ENCODE data around the gene ST6GALNAC4.

The ST6GALNAC4 gene

DNA sequence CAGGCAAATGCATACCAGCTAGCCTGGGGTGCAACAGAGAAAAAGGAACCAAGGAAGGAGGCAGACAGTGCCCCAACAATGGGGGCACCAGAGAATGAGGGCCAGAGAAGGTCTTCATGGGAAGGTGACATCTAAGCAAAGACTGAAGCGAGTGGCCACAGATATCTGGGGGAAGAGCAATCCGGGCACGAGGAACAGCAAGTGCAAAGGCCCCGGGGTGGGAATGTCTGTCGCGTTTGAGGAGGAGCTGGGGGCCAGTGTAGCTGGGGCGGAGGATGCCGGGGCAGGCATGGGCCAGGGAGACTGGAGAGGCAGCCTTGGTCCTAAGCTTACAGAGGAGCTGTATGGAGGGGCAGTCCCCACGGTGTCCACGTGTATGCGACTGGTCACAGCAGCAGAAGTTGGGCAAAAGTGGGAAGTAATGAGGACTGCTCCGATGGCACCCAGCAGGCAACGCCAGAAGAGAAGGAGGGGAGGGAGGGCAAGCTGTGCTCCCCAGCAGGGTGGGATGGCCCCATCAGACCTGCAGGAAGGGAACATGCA, 44.8 kb upstream of the ST6GALNAC4 start (continued):
- TF ChIP-seq, protein P1, sequence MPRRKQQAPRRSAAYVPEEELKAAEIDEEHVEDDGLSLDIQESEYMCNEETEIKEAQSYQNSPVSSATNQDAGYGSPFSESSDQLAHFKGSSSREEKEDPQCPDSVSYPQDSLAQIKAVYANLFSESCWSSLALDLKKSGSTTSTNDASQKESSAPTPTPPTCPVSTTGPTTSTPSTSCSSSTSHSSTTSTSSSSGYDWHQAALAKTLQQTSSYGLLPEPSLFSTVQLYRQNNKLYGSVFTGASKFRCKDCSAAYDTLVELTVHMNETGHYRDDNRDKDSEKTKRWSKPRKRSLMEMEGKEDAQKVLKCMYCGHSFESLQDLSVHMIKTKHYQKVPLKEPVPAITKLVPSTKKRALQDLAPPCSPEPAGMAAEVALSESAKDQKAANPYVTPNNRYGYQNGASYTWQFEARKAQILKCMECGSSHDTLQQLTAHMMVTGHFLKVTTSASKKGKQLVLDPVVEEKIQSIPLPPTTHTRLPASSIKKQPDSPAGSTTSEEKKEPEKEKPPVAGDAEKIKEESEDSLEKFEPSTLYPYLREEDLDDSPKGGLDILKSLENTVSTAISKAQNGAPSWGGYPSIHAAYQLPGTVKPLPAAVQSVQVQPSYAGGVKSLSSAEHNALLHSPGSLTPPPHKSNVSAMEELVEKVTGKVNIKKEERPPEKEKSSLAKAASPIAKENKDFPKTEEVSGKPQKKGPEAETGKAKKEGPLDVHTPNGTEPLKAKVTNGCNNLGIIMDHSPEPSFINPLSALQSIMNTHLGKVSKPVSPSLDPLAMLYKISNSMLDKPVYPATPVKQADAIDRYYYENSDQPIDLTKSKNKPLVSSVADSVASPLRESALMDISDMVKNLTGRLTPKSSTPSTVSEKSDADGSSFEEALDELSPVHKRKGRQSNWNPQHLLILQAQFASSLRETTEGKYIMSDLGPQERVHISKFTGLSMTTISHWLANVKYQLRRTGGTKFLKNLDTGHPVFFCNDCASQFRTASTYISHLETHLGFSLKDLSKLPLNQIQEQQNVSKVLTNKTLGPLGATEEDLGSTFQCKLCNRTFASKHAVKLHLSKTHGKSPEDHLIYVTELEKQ (tag by site-specific recombination; IDR thresholded peaks at IDR 0.05; ENCODE audit: borderline replicate concordance), result no peak
- TF ChIP-seq ZNF623 (tag by site-specific recombination; IDR thresholded peaks at IDR 0.05) (peak; percentile 97), ZIC2 (tag by site-specific recombination; IDR thresholded peaks at IDR 0.05) (peak; percentile 36; the same call in 1 of the 2 replicates)

DNA sequence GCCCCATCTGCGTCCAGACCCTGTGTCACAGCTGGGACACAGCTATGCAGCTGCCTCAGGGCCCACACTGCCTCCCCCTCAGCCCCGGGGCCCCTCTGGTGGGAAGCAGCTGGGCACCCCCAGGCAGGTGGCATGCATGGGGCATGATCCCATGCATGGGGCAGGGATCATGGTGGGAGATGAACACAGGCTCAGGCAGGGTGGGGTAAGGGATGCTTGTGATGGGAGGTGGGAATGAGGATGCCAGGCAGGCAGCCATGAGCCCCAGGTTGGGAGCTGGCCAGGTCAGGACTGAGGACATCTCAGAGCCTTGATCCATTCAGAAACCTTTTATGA, 44.3 kb upstream of the ST6GALNAC4 start:
- ChIA-PET CTCF (interaction anchor here (1.3 kb wide), 1 partner anchor 14 kb away, joined by 6 read pairs; no protein-coding TSS in a partner anchor), POLR2A (no interaction called here)
- H3K4me1 ChIP-seq (ENCODE audit: control insufficient read depth, insufficient read depth, low read length), result peaks cover 7% of the 10 kb centered on the region
- H3K36me3 ChIP-seq (ENCODE audit: control insufficient read depth in 2 of 2, insufficient read depth in 1 of 2, low read length in 2 of 2), result no peaks in the 10 kb centered on the region
- no peak overlapping the region for H3K27ac ChIP-seq (ENCODE audit: extremely low read depth, low read depth, low read length)
- TF ChIP-seq ZNF76 (tag by site-specific recombination; IDR thresholded peaks at IDR 0.05; ENCODE audit: borderline replicate concordance, low read depth) (no peak), ZNF341 (tag by site-specific recombination; IDR thresholded peaks at IDR 0.05; ENCODE audit: low read depth) (no peak), ZNF530 (tag by site-specific recombination; IDR thresholded peaks at IDR 0.05; ENCODE audit: low read depth) (no peak), SP2 (tag by site-specific recombination; IDR thresholded peaks at IDR 0.05) (no peak), ZNF138 (tag by site-specific recombination; IDR thresholded peaks at IDR 0.05; ENCODE audit: borderline replicate concordance) (no peak), HOXD13 (CRISPR knock-in tag; IDR thresholded peaks at IDR 0.05; ENCODE audit: borderline replicate concordance) (no peak), ZNF514 (tag by site-specific recombination; IDR thresholded peaks at IDR 0.05) (no peak), ZFHX2 (tag by site-specific recombination; conservative IDR thresholded peaks at IDR 0.05) (no peak), ZNF561 (tag by site-specific recombination; IDR thresholded peaks at IDR 0.05; ENCODE audit: borderline replicate concordance) (no peak), KLF1 (tag by site-specific recombination; IDR thresholded peaks at IDR 0.05) (no peak), ZNF140 (tag by site-specific recombination; IDR thresholded peaks at IDR 0.05) (no peak), ZNF426 (tag by site-specific recombination; IDR thresholded peaks at IDR 0.05) (no peak), ZNF266 (tag by site-specific recombination; IDR thresholded peaks at IDR 0.05; ENCODE audit: low read depth) (no peak), ZNF596 (tag by site-specific recombination; IDR thresholded peaks at IDR 0.05) (no peak)
- TF ChIP-seq, protein P2, sequence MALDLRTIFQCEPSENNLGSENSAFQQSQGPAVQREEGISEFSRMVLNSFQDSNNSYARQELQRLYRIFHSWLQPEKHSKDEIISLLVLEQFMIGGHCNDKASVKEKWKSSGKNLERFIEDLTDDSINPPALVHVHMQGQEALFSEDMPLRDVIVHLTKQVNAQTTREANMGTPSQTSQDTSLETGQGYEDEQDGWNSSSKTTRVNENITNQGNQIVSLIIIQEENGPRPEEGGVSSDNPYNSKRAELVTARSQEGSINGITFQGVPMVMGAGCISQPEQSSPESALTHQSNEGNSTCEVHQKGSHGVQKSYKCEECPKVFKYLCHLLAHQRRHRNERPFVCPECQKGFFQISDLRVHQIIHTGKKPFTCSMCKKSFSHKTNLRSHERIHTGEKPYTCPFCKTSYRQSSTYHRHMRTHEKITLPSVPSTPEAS (tag by site-specific recombination; IDR thresholded peaks at IDR 0.05), result no peak
- TF ChIP-seq, protein P3, sequence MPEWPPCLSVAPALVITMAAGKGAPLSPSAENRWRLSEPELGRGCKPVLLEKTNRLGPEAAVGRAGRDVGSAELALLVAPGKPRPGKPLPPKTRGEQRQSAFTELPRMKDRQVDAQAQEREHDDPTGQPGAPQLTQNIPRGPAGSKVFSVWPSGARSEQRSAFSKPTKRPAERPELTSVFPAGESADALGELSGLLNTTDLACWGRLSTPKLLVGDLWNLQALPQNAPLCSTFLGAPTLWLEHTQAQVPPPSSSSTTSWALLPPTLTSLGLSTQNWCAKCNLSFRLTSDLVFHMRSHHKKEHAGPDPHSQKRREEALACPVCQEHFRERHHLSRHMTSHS (tag by site-specific recombination; IDR thresholded peaks at IDR 0.05), result no peak
- TF ChIP-seq, protein P4, sequence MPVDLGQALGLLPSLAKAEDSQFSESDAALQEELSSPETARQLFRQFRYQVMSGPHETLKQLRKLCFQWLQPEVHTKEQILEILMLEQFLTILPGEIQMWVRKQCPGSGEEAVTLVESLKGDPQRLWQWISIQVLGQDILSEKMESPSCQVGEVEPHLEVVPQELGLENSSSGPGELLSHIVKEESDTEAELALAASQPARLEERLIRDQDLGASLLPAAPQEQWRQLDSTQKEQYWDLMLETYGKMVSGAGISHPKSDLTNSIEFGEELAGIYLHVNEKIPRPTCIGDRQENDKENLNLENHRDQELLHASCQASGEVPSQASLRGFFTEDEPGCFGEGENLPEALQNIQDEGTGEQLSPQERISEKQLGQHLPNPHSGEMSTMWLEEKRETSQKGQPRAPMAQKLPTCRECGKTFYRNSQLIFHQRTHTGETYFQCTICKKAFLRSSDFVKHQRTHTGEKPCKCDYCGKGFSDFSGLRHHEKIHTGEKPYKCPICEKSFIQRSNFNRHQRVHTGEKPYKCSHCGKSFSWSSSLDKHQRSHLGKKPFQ (tag by site-specific recombination; IDR thresholded peaks at IDR 0.05), result no peak
- H3K4me3 ChIP-seq (ENCODE audit: low read depth, low read length), result no peak overlapping the region
- H3K9me3 ChIP-seq (ENCODE audit: control insufficient read depth, insufficient read depth, low read depth, low read length), result no peaks in the 10 kb centered on the region
